GM23338 (cell line): ENCODE results near the gene BRD7. TPM values are rescaled to one million over a fixed set of nuclear protein-coding genes. Genes with fewer than 3 reads are reported as not detected.
A peak's percentile ranks its signal among the peaks of the same experiment; 100 is the strongest.
"Not testable (repeated sequence)": the region's sequence is repeated elsewhere in the genome, so short reads cannot be mapped to it uniquely, and the experiment has no call there.

Experiments
- ATAC-seq: fragments of 200-7000 bp; cut with Tn5 transposase; 3 replicates; pipeline ENCODE4 v1.9.1; 2020
- DNase-seq: peaks from one replicate; pipeline ENCODE4 v3.0.0-alpha.2; 2015; ENCODE audit warnings: low spot score
- H2AFZ ChIP-seq: fragments of 200-600 bp; sonication (generic); 2 replicates; pipeline ENCODE4 v1.8.0; 2016; ENCODE audit warnings: antibody characterized with exemption, mild to moderate bottlenecking, moderate library complexity
- H3F3A ChIP-seq: fragments of 200-600 bp; sonication (generic); replicated peaks from 2 replicates; pipeline ENCODE4 v1.8.0; 2017; ENCODE audit warnings: antibody characterized with exemption, mixed run types, low read depth
- H3K27ac ChIP-seq: fragments of 200-600 bp; sonication (generic); 2 replicates; pipeline ENCODE4 v1.6.1; 2016; ENCODE audit warnings: low read depth
- H3K27me3 ChIP-seq: fragments of 200-600 bp; sonication (generic); 2 replicates; pipeline ENCODE4 v1.8.0; 2016; ENCODE audit warnings: mild to moderate bottlenecking, mixed run types, moderate library complexity; ENCODE audit not compliant: insufficient read depth
- H3K36me3 ChIP-seq: fragments of 200-600 bp; sonication (generic); 2 replicates; pipeline ENCODE4 v1.8.0; 2016; ENCODE audit warnings: mild to moderate bottlenecking; ENCODE audit not compliant: insufficient read depth
- H3K4me1 ChIP-seq: fragments of 200-600 bp; sonication (generic); 2 replicates; pipeline ENCODE4 v1.8.0; 2016; ENCODE audit warnings: mild to moderate bottlenecking, moderate library complexity; ENCODE audit not compliant: insufficient read depth
- H3K4me2 ChIP-seq: fragments of 200-600 bp; sonication (generic); 2 replicates; pipeline ENCODE4 v1.7.1; 2017; ENCODE audit warnings: mixed run types
- H3K4me3 ChIP-seq: fragments of 200-600 bp; sonication (generic); 2 replicates; pipeline ENCODE4 v1.6.1; 2016; ENCODE audit warnings: mixed run types
- H3K79me2 ChIP-seq: fragments of 200-600 bp; sonication (generic); replicated peaks from 2 replicates; pipeline ENCODE4 v1.8.0; 2017; ENCODE audit warnings: mild to moderate bottlenecking; ENCODE audit not compliant: insufficient read depth
- H3K9me2 ChIP-seq: fragments of 200-600 bp; sonication (generic); 2 replicates; pipeline ENCODE4 v1.8.0; 2017; ENCODE audit not compliant: insufficient read depth
- H4K20me1 ChIP-seq: fragments of 200-600 bp; sonication (generic); replicated peaks from 2 replicates; pipeline ENCODE4 v1.8.0; 2017; ENCODE audit warnings: mild to moderate bottlenecking; ENCODE audit not compliant: insufficient read depth
- H3K27ac Mint-ChIP-seq: 2 replicates; pipeline ENCODE4 v1.8.0; 2020; ENCODE audit warnings: inconsistent platforms, mild to moderate bottlenecking, moderate library complexity, mixed read lengths
- H3K27me3 Mint-ChIP-seq: 3 replicates; pipeline ENCODE4 v1.8.0; 2022; ENCODE audit warnings: low read depth, mild to moderate bottlenecking, moderate library complexity, mixed read lengths, inconsistent platforms; ENCODE audit not compliant: insufficient read depth, poor library complexity
- H3K36me3 Mint-ChIP-seq: 3 replicates; pipeline ENCODE4 v1.8.0; 2021; ENCODE audit warnings: low read depth, mild to moderate bottlenecking, inconsistent platforms, moderate library complexity, mixed read lengths
- H3K4me1 Mint-ChIP-seq: 3 replicates; pipeline ENCODE4 v1.8.0; 2020; ENCODE audit warnings: mild to moderate bottlenecking, inconsistent platforms, mixed read lengths
- H3K4me3 Mint-ChIP-seq: 3 replicates; pipeline ENCODE4 v1.8.0; 2021; ENCODE audit warnings: moderate library complexity, mild to moderate bottlenecking, inconsistent platforms, mixed read lengths
- H3K9me3 Mint-ChIP-seq: 3 replicates; pipeline ENCODE4 v1.8.0; 2020; ENCODE audit warnings: moderate library complexity, mild to moderate bottlenecking, inconsistent platforms, mixed read lengths
- EZH2phosphoT487 ChIP-seq: fragments of 200-600 bp; sonication (generic); IDR thresholded peaks from one replicate; pipeline ENCODE4 v1.8.1; 2018; ENCODE audit warnings: antibody characterized with exemption; ENCODE audit not compliant: unreplicated experiment
- JUNB ChIP-seq: IDR thresholded peaks from one replicate; pipeline ENCODE4 v1.6.1; 2016; ENCODE audit warnings: antibody characterized with exemption; ENCODE audit not compliant: unreplicated experiment
- NANOG ChIP-seq: IDR thresholded peaks from 2 replicates; pipeline ENCODE4 v1.6.1; 2016; ENCODE audit warnings: antibody characterized with exemption, borderline replicate concordance
- POLR2AphosphoS5 ChIP-seq: IDR thresholded peaks from 2 replicates; pipeline ENCODE4 v1.6.1; 2016; ENCODE audit warnings: antibody characterized with exemption, low read depth
- STAT1 ChIP-seq: IDR thresholded peaks from one replicate; pipeline ENCODE4 v1.6.1; 2016; ENCODE audit warnings: antibody characterized with exemption; ENCODE audit not compliant: unreplicated experiment
- polyA plus RNA-seq: library from polyadenylated mRNA; unstranded; fragments of >200 nt; fragmentation: Nextera tagmentation; extraction: Ambion mirVana; gene quantifications from 2 replicates; pipeline ENCODE4 v1.2.1, GENCODE V29; 2016
- total RNA-seq: library from RNA; depleted of rRNA; stranded (reverse); fragments of >200 nt; shearing (Covaris generic); gene quantifications from 2 replicates; pipeline ENCODE4 v1.2.3, GENCODE V29; 2014

The BRD7 gene
- total and polyA plus RNA-seq, 2 experiments from 2014 or later = 93.0 to 149 TPM

DNA sequence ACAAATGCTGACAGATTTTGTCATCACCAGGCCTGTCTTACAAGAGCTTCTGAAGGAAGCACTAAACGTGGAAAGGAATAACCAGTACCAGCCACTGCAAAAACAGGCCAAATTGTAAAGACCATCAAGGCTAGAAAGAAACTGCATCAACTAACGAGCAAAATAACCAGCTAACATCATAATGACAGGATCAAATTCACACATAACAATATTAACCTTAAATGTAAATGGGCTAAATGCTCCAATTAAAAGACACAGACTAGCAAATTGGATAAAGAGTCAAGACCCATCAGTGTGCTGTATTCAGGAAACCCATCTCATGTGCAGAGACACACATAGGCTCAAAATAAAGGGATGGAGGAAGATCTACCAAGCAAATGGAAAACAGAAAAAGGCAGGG, 23.6 kb downstream of the BRD7 start:
- H3K9me2 ChIP-seq, ATAC-seq, H3K27ac ChIP-seq, H3K4me1 ChIP-seq, H3K27me3 Mint-ChIP-seq, H2AFZ ChIP-seq, DNase-seq, H3K4me3 Mint-ChIP-seq, H3K9me3 Mint-ChIP-seq, H3F3A ChIP-seq, H3K27me3 ChIP-seq, H4K20me1 ChIP-seq, H3K4me3 ChIP-seq, H3K27ac Mint-ChIP-seq, H3K4me2 ChIP-seq: not testable (repeated sequence)
- Mint-ChIP-seq H3K4me1 (peaks cover 13% of the 10 kb centered on the region; the same call in 2 of the 3 replicates), H3K36me3 (peaks cover 85% of the 10 kb centered on the region)
- Histone ChIP-seq H3K79me2 (peaks cover 20% of the 10 kb centered on the region), H3K36me3 (peaks cover 25% of the 10 kb centered on the region; the same call in 1 of the 2 replicates)

DNA sequence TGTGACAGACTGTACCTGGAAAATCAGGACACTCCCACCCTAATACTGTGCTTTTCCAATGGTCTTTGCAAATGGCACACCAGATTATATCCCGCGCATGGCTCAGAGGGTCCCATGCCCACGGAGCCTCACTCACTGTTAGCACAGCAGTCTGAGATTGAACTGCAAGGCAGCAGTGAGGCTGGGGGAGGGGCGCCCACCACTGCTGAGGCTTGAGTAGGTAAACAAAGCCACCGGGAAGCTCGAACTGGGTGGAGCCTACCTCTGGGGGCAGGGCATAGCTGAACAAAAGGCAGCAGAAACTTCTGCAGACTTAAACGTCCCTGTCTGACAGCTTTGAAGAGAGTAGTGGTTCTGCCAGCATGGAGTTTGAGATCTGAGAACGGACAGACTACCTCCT, 25.2 kb downstream of the BRD7 start:
- ATAC-seq = peak; percentile 77
- not testable (repeated sequence) for H3K27ac Mint-ChIP-seq, H4K20me1 ChIP-seq, H3K27me3 Mint-ChIP-seq, H3K27me3 ChIP-seq, H3K4me3 ChIP-seq, H3K4me3 Mint-ChIP-seq, H2AFZ ChIP-seq, H3K9me2 ChIP-seq, H3K4me1 ChIP-seq, H3K9me3 Mint-ChIP-seq, H3F3A ChIP-seq, DNase-seq, H3K27ac ChIP-seq, H3K4me2 ChIP-seq
- Mint-ChIP-seq H3K4me1 (peaks cover 13% of the 10 kb centered on the region; the same call in 2 of the 3 replicates), H3K36me3 (peaks cover 74% of the 10 kb centered on the region)
- peaks cover 23% of the 10 kb centered on the region; the same call in 1 of the 2 replicates for H3K36me3 ChIP-seq
- H3K79me2 ChIP-seq = peaks cover 17% of the 10 kb centered on the region

DNA sequence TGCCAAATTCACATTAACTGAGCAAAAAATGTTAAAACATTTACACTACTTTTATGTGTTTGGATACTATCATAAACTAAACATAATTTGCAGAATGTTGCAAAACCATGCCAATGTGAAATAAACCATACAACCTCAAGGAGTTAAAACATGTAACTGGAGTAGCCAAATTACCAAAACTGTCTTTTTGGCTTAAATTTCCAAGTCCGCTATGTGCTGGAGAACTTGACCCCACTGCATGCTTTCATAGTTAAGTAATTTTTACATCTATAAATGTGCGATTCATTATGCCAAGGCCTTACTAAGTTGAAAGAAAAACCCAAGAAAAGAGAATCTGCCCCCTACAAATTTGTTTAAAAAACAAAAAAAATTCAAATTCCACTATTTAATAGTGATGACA, 28.2 kb downstream of the BRD7 start:
- DNase-seq (no peak), ATAC-seq (no peak)
- Histone ChIP-seq H2AFZ (no peak overlapping the region), H3K79me2 (peaks cover 9% of the 10 kb centered on the region), H3F3A (no peaks in the 10 kb centered on the region), H3K4me3 (no peak overlapping the region), H3K9me2 (no peaks in the 10 kb centered on the region), H3K27ac (no peak overlapping the region), H3K36me3 (peaks cover 23% of the 10 kb centered on the region; the same call in 1 of the 2 replicates), H3K4me2 (no peak overlapping the region), H4K20me1 (peaks cover 6% of the 10 kb centered on the region; the same call in 1 of the 2 replicates), H3K4me1 (no peaks in the 10 kb centered on the region), H3K27me3 (no peaks in the 10 kb centered on the region)
- Mint-ChIP-seq H3K27me3 (no peaks in the 10 kb centered on the region), H3K4me3 (no peak overlapping the region), H3K27ac (no peak overlapping the region), H3K9me3 (no peaks in the 10 kb centered on the region; the same call in 2 of the 3 replicates), H3K36me3 (peaks cover 55% of the 10 kb centered on the region), H3K4me1 (peaks cover 13% of the 10 kb centered on the region; the same call in 2 of the 3 replicates)
- TF ChIP-seq POLR2AphosphoS5 (no peak), STAT1 (no peak), EZH2phosphoT487 (no peak), NANOG (no peak), JUNB (no peak)
